NCI-H82 treated with DMSO at 0.1 percent for 48 hours (cell line): Measurements from ENCODE around the gene TLNRD1.
"Not testable (repeated sequence)": the region's sequence is repeated elsewhere in the genome, so short reads cannot be mapped to it uniquely, and the experiment has no call there.

Experiments used
- DNase-seq: peaks from one replicate; lab custom pipeline; 2025; ENCODE audit not compliant: unreplicated experiment; lab: John Stamatoyannopoulos, UW

TLNRD1 gene

DNA sequence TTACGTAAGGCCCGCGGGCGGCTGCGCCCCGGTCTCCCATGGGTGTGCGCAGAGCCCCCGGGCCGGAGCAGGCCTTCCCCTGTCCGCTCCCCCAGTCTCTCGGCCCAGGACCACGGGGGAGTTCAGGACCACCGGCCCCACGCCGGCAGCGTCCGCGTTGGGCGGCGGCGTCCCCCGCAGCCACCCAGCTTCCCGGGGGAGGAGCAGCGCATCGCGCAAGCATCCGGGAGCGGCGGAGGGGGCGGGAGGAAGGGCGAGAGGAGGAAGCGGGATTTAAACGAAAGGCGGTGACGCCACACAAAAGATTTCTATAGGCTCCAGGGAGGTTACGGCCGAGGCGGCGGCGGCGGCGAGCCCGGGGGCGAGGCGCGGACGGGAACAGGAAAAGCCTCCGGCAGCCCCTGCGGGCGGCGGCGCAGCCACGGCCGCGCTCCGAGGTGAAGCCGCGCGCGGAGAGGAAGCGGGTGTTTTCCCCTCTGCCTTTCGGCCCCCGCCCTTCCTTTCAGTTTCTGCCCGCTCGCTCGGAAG, at the start of gene TLNRD1:
Gene TLNRD1, plus strand, starts transcription at position 300 of the 528 bp plus-strand sequence. CDS start 1,349 bp downstream, outside the sequence.
- peak; percentile 76 for DNase-seq

DNA sequence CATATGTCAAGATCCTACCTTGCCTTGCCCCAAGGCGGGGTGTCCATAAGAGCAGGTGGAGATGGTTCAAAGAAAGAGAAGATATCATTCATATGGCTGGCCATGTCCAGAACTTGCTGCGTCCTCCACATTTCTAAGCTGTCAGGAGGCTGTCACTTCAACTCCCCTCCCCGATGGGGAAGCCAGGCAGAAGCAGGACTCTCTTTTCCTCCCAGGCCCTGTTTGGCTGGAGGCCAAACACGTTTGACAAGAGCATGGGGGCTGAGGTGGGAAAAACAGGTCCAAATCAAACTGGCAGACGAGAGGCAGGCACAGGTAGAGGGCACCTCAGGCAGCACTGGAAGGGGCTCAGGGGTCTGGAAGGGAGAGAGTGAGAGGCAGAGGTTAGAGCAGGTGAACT, 48.8 kb upstream of the TLNRD1 start:
- no peak for DNase-seq

DNA sequence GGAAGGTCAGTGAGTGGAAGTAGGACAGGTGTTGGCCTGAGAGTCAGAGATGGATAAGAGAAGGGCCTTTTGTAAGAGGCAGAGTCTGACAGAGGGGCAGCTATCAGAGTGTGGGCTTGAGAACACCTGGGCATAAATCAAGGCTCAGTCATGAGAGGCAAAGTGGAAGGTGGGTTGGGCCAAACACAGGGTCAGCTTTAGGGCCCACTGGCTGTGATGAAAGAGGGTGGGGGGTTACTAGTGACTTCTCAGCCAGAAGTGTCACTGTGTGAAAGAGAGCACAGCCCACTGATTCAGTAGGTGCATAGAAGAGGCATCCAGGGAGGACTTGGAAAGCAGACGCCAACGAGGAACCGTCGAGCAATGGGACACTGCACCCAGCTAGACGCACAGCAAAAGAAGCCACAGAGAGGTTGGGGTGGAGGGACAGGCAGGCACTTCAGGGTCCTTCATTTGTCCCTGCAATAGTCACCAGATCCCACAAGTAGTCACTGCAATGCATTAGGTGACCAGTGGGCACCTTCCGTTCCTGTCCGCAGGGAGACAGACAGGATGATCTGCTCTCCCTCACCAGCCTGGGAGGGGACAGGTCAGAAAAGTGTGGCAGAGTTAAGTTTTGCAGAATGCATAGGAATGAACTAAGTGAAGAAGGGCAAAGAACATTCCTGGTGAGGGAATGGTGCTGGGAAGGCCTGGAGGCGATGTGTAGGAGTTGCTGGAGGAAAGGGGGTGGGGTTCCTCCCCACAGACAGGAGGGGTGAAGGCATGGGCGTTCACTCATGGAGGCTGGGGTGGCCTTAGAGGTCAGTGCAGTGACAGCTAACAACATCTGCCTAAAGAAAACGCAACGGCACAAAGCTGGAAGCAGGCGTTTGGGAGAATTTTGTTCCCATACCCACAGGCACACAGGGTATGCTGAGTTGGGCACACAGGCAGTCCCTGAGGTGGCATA, 47.4 kb upstream of the TLNRD1 start:
- DNase-seq: no peak

DNA sequence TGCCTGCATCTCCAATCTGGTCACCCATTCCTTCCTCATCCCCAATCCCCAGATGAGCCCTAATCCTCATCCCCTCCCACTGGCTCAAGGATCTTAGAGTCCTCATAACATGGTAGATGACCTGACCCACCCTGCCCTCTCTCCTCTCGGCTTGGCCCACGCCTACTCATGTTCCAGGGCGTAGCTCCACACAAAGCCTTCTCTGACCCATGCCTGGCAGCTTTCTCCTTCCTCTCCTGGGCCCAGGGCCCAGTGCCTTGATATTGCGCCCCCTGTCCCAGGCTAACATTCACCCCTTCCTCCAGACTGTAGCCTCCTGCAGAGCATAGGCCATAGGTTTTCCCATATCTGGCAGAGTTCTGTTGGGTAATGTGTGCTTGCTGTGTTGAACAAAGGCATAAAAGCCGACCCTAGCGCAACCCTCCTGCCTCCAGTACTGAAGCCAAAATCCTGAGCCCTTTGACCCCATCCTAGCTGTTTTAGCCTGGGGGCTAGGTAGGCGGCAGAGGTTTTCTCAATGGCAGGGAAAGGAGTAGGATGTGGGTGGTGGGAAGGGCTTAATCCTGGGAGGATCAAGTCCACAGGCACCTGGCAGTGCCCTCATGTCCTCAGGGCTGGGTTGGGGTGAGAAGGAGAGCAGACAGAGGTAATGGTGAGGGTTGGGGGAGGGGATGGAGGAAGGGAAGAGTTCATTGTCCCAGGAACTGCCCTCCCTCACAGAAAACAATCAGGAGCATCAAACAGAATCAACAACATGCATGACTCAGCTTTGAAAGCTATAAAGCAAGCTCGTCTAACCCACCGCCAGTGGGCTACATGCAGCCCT, 46.6 kb upstream of the TLNRD1 start:
- DNase-seq: no peak

DNA sequence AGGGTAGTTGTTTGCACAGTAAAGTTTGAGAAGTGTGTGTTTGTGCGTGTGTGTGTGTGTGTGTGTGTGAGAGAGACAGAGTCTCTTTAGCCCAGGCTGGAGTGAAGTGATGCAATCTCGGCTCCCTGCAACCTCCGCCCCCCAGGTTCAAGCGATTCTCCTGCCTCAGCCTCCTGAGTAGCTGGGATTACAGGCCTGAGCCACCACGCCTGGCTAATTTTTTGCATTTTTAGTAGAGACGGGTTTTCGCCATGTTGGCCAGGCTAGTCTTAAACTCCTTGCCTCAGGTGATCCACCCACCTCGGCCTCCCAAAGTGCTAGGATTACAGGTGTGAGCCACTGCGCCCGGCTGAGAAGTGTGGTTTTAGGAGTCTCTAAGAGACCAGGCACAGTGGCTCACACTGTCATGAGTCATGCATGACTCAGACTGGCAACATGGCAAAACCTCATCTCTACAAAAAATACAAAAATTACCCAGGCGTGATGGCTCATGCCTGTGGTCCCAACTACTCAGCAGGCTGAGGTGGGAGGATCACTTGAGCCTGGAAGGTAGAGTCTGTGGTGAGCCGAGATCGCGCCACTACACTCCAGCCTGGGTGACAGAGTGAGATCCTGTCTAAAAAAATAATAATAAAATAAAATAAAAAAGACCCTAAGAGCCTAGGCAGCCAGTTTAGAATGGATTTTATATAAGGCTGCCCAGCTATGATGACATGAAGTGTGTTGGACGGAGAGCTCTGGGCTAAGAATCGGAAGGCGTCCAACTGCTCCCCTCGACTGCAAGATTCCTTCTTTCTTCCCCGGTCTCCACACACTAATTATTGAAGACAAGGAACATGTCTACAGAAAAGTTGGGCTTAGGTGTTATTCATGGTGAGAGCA, 44.9 kb upstream of the TLNRD1 start:
- not testable (repeated sequence) for DNase-seq

DNA sequence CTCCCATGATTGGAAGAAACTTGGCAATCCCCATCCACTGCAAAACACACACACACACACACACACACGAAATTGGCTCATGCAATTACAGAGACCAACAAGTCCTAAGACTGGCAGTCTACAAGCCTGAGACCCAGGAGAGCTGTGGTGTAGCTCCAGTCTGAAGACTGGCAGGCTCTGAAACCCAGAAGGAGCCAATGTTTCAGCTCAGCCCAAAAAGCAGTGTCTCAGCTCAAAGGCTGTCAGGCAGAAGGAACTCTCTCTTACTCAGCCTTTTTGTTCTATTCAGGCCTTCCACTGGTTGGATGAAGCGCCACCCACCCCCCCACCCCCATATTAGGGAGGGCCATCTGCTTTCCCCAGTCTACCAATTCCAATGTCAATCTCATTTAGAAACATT, 43.2 kb upstream of the TLNRD1 start:
- DNase-seq: no peak

GRCh38 chr15:80957976-80958375, 42.7 kb upstream of the TLNRD1 start:
- no peak for DNase-seq

GRCh38 chr15:80958818-80959495, 41.8 kb upstream of the TLNRD1 start:
- DNase-seq: no peak

- not testable (repeated sequence) for DNase-seq
Measured at GRCh38 chr15:80965454-80965853, 35.3 kb upstream of the TLNRD1 start.

DNA sequence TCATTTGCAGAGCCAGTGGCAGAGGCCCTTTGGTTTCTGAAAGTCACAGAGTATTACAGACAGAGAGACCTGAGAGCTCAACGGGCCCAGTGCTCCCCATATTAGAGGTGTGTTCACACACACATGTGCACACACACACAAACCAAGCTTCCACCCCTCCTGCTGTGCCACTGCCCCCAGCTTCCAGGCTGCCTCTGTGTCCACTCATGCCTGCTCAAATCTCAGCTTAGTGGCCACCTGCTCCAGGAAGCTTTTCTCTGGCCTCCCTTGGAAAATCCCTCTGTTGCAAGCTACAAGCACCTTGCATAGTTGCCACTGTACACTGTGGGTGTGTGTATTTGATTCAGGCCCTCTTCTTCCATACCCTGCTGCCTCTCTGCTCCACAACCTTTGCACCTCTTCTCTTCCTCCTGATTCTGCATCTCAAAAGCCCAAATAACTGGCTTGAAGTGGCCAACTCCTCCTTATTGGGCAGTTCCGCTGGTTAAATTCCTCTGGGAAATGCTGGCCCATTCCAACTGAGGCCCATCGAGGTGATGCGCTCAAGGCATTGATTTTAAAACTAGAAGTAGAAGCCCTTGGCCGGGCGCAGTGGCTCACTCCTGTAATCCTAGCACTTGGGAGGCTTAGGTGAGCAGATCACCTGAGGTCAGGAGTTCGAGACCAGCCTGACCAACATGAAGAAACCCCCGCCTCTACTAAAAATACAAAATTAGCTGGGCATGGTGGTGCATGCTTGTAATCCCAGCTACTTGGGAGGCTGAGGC, 34.1 kb upstream of the TLNRD1 start:
- no peak for DNase-seq

- no peak for DNase-seq
Measured at GRCh38 chr15:80967451-80967850, 33.3 kb upstream of the TLNRD1 start.

DNA sequence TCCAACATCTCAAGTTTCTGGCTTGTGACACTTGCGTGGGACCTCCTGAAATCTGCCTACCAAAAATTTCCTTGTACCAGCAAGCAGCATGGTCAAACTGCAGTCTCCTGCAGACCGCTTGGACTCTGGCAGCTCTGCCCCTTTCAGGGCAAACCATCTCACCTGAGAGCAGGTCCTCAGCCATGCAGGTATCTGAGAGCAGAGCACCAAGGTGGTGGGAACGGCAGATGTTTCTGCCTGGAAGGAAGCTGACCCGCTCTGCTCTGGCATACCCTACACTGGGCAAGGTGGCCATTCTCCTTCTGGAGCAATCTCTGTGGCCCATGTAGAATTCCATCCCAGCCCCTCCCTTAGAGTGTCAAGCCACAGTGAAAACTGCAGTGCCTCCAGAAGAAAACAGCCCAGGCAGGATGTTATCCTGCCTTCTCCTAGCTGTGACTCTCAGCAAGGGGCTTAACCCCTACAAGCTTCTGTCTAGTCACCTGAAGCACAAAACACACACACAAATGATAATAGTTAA, 32.7 kb upstream of the TLNRD1 start:
- no peak for DNase-seq

DNA sequence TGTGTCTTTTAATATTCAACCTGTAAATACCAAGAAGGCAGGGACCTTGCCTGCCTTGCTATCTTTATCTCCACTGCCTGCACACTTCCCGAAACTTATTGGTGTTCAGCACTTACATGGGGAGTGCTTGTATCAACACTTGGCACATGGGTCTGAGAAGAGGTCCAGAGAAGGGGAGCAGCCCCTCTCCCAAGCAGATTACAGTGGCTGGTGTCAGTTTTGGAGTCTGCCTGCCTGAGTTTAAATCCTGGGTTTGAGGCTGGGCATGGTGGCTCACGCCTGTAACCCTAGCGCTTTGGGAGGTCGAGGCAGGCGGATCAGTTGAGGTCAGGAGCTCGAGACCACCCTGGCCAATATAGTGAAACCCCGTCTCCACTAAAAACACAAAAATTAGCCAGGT, 31.4 kb upstream of the TLNRD1 start:
- no peak for DNase-seq

DNA sequence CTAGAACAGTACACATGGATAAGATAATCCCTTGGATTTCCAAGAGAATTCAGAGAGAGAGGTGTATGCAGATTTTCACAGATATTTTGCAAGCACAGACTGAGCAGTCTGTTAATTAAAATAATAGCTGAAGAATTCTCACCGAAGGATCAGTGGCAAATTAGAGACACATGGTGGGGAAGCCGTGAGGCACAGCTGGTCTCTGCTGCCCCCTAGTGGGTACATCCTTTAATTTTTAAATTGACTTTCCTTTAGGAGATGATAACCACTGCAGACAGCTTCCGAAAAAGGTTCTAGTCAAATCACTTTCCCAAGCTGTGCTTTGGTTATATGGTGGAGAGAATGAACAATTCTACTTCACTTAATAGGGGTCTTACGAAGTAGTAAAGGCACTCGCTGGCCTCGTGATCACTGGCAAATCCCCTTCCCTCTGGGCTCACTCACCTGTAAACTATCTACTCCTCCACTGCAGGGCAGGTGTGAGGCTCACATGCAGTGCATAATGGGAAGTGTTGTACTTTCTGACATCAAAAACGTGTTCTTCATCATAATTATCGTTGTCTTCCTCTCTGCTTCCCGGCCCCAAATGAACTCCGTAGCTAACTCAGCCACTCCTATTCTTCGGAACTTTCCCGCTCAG, 30.6 kb upstream of the TLNRD1 start:
- no peak for DNase-seq

DNA sequence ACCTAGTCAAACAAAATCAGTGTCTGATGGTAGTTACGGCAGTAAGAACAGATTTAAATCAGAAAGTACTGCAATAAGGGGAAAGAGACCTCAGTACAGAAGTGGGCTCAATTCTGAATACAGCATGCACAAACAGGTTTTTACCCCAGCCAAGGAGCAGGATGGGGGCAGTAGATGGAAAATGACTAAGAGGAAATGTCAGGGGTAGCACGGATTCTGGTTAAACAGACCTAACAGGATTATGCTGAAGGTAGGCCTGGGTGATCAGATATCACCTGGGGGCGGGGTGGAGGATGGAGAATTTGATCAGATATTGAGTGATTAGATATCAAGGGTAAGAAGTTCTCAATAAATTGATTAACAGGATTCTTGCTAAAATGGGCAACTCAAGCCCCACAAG, 30.1 kb upstream of the TLNRD1 start:
- DNase-seq: no peak

GRCh38 chr15:80971143-80971542, 29.6 kb upstream of the TLNRD1 start:
- DNase-seq: no peak

DNA sequence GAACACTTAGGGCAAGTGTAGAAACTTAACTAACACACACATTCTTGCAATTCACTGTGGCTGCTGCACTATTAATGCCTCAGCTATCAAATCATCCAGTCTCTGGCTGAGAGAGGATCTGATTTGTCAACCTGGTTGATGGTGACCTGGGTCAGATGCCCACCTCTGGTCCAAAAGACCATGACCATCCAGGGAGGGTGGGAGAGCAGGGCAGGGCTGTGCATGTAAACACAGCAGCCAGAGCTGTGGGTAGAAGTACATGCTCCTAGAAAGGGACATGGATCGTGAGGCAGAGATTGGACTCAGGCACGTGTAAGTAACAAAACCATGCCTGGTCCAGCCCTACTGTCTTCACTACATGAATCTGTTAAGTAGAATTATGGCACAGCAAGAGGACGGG, 28.4 kb upstream of the TLNRD1 start:
- no peak for DNase-seq

DNA sequence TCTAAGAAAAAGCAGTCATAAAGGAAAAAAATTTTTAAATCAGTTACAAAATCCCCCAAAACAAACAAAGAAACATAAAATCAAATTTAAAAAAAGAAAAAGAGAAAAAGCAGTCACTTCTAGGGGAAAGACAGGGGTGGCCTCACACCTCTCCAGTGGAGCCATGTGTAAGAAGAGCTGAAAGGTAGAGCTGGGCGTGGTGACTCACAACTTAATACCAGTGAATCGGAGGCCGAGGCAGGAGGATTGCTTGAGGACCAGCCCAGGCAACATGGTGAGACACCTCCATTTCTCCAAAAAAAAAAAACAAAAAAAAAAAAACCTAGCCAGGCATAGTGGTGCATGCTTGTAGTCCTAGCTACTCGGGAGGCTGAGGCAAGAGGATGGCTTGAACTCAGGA, 25.8 kb upstream of the TLNRD1 start:
- no peak for DNase-seq

DNA sequence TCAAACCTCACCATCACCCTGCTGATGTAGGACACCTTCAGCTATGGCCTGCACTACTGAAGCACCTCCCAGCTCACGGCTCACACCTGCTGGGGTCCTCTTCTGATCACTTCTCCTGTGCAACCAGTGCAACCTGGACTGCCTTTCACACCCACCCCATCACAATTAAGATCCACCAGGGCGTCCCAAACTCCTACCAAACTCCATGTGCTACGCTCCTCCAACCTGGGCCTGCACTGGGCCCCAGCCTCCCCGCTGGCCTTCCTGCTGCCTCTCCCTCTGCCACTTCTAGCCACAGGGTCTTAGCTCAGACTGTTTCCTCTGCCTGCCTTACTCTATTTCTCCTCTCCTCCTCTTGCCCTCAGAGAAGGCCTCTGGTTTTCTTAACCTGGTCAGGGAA, 23.9 kb upstream of the TLNRD1 start:
- no peak for DNase-seq
